ENCODE measurements around the gene OPHN1.
"Not testable (repeated sequence)": the region's sequence is repeated elsewhere in the genome, so short reads cannot be mapped to it uniquely, and the experiment has no call there.

The OPHN1 gene

DNA sequence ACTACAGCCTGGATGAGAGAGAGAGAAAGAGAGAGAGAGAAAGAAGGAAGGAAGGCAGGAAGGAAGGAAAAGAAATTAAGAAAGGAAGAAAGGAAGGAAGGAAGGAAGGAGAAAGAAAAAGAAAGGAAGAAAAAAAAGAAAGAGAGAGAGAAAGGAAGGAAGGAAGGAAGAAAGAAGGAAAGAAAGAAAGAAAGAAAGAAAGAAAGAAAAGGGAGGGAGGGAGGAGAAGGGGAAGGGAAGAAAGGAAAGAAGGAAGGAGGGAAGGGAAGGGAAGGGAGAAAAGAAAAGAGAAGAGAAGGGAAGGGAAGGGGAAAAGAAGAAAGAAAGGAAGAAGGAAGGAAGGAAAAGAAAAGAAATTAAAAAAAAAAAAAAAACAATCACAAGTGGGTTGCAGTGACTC, 146.3 kb downstream of the OPHN1 start:
- Mint-ChIP-seq H3K27ac (no peak overlapping the region), H3K9me3 (peaks cover 4% of the 10 kb centered on the region), H3K36me3 (no peaks in the 10 kb centered on the region), H3K27me3 (no peaks in the 10 kb centered on the region), H3K4me3 (no peak overlapping the region), H3K4me1 (no peaks in the 10 kb centered on the region)
- ATAC-seq (ENCODE audit: low read depth): no peak
- DNase-seq (ENCODE audit: low spot score in 2 of 2): no peak

DNA sequence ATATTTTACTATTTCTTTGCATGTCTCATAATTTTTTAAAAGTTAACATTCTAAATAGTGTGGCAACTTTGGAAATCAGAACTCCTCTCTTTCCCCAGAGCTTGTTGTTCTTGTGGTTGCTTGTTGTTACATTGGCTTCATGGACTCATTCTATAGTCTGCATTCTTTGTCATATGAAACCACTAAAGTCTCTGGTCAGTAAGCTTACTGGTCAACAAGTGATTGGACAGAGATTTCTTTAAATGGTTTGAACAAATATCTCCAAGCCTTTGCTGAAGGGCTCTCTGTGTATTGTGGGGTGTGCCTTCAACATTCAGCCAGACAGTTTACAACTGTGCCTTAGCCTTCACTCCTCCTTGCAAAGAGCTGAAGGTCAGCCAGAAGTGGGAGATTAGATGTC, 147.2 kb downstream of the OPHN1 start:
- Mint-ChIP-seq H3K9me3 (peaks cover 4% of the 10 kb centered on the region), H3K36me3 (no peaks in the 10 kb centered on the region), H3K27me3 (no peaks in the 10 kb centered on the region), H3K4me3 (no peak overlapping the region), H3K27ac (no peak overlapping the region), H3K4me1 (no peaks in the 10 kb centered on the region)
- DNase-seq (ENCODE audit: low spot score in 2 of 2) (no peak), ATAC-seq (ENCODE audit: low read depth) (no peak)

- Mint-ChIP-seq H3K27me3 (no peaks in the 10 kb centered on the region), H3K36me3 (no peaks in the 10 kb centered on the region), H3K27ac (no peak overlapping the region), H3K4me1 (no peaks in the 10 kb centered on the region), H3K4me3 (no peak overlapping the region), H3K9me3 (peaks cover 4% of the 10 kb centered on the region)
- DNase-seq (ENCODE audit: low spot score in 2 of 2): no peak
- ATAC-seq (ENCODE audit: low read depth): no peak
Measured at GRCh38 chrX:68284281-68284904, 148.9 kb downstream of the OPHN1 start.

- Mint-ChIP-seq H3K27ac (no peak overlapping the region), H3K4me3 (no peak overlapping the region), H3K4me1 (no peaks in the 10 kb centered on the region)
Measured at GRCh38 chrX:68273887-68274286, 159.4 kb downstream of the OPHN1 start.

GRCh38 chrX:68264793-68265192, 168.5 kb downstream of the OPHN1 start:
- not testable (repeated sequence) for H3K27me3 Mint-ChIP-seq; ATAC-seq (ENCODE audit: low read depth); H3K4me3 Mint-ChIP-seq; H3K9me3 Mint-ChIP-seq; H3K4me1 Mint-ChIP-seq; DNase-seq (ENCODE audit: low spot score in 2 of 2); H3K27ac Mint-ChIP-seq; H3K36me3 Mint-ChIP-seq

More at GRCh38 chrX:68273887-68274286, 159.4 kb downstream of the OPHN1 start:
- Mint-ChIP-seq H3K9me3 (no peaks in the 10 kb centered on the region), H3K27me3 (no peaks in the 10 kb centered on the region), H3K36me3 (no peaks in the 10 kb centered on the region)
- ATAC-seq (ENCODE audit: low read depth) (no peak), DNase-seq (ENCODE audit: low spot score in 2 of 2) (no peak)

- Mint-ChIP-seq H3K27ac (no peak overlapping the region), H3K36me3 (no peaks in the 10 kb centered on the region), H3K9me3 (no peaks in the 10 kb centered on the region), H3K4me1 (no peaks in the 10 kb centered on the region), H3K4me3 (no peak overlapping the region), H3K27me3 (no peaks in the 10 kb centered on the region)
- DNase-seq (ENCODE audit: low spot score in 2 of 2): no peak
- ATAC-seq (ENCODE audit: low read depth): no peak
Measured at GRCh38 chrX:68261060-68261672, 172.1 kb downstream of the OPHN1 start.

- Mint-ChIP-seq H3K27ac (no peak overlapping the region), H3K4me1 (no peaks in the 10 kb centered on the region), H3K9me3 (no peaks in the 10 kb centered on the region), H3K36me3 (no peaks in the 10 kb centered on the region), H3K27me3 (no peaks in the 10 kb centered on the region), H3K4me3 (no peak overlapping the region)
- no peak for ATAC-seq (ENCODE audit: low read depth)
- DNase-seq (ENCODE audit: low spot score in 2 of 2): no peak
Measured at GRCh38 chrX:68256990-68257389, 176.3 kb downstream of the OPHN1 start.

DNA sequence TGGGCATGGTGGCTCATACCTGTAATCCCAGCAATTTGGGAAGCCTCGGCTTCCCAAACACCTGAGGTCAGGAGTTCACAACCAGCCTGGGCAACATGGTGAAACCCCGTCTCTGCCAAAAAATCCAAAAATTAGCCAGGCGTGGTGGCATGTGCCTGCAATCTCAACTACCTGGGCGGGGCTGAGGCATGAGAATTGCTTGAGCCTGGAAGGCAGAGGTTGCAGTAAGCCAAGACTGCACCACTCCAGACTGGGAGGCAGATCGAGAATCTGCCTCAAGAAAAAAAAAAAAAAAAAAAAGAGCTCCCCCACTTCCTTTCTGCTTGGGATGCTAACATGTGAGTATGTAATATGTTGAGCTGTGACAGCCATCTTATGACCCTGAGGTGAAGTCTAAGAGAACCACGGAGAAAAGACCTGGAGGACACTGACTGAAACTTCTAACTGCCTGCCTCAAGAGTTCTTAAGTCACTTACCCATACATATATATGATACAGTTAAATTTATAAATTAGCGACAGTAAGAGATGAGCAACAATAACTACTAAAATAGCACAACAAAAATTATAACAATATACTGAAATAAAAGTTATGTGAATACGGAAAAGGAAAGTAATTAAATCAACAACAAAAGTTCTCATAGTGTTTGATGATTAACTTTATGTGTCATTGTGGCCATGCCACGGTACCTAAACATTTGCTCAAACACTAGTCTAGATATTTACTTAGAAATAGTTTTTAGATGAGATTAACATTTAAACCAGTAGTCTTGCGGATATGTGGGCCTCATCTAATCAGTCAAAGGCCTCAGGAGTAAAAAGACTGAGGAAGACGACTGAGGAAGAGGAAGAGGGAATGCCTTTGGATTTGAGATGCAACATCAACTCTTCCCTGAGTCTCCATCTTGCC, 178.3 kb downstream of the OPHN1 start:
- Mint-ChIP-seq H3K4me3 (no peak overlapping the region), H3K36me3 (no peaks in the 10 kb centered on the region), H3K4me1 (no peaks in the 10 kb centered on the region), H3K27me3 (no peaks in the 10 kb centered on the region), H3K27ac (no peak overlapping the region), H3K9me3 (peaks cover 1% of the 10 kb centered on the region)
- DNase-seq (ENCODE audit: low spot score in 2 of 2) (no peak), ATAC-seq (ENCODE audit: low read depth) (no peak)

- Mint-ChIP-seq H3K27me3 (no peaks in the 10 kb centered on the region), H3K4me3 (no peak overlapping the region), H3K27ac (no peak overlapping the region), H3K9me3 (peaks cover 1% of the 10 kb centered on the region), H3K36me3 (no peaks in the 10 kb centered on the region), H3K4me1 (no peaks in the 10 kb centered on the region)
- DNase-seq (ENCODE audit: low spot score in 2 of 2) (no peak), ATAC-seq (ENCODE audit: low read depth) (no peak)
Measured at GRCh38 chrX:68252664-68253063, 180.6 kb downstream of the OPHN1 start.

DNA sequence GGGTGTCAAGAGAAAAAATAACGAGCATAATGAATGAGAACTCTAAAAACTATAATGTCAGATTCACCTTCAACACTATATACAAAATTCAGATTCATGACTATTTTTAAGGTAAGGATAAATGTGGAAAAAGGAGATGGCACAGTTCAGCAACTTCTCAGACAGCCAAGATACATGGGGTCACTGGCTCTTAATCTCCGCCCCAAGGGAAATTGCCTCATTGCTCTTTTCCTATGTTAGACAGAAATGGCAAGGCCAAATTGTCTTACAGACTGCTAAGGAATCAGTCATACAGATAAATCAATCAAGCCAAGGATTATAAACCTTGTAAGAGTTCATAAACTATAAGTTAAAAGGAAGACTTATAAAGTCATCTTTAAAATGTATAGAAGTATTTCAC, 183.4 kb downstream of the OPHN1 start:
- H3K4me3 Mint-ChIP-seq: no peak overlapping the region
- ATAC-seq (ENCODE audit: low read depth): no peak
- H3K27me3 Mint-ChIP-seq: no peaks in the 10 kb centered on the region
- no peaks in the 10 kb centered on the region for H3K4me1 Mint-ChIP-seq
- no peaks in the 10 kb centered on the region for H3K36me3 Mint-ChIP-seq
- DNase-seq (ENCODE audit: low spot score in 2 of 2): no peak
- peaks cover 1% of the 10 kb centered on the region for H3K9me3 Mint-ChIP-seq
- H3K27ac Mint-ChIP-seq: no peak overlapping the region

GRCh38 chrX:68249401-68249831, 183.9 kb downstream of the OPHN1 start:
- no peaks in the 10 kb centered on the region for H3K36me3 Mint-ChIP-seq

DNA sequence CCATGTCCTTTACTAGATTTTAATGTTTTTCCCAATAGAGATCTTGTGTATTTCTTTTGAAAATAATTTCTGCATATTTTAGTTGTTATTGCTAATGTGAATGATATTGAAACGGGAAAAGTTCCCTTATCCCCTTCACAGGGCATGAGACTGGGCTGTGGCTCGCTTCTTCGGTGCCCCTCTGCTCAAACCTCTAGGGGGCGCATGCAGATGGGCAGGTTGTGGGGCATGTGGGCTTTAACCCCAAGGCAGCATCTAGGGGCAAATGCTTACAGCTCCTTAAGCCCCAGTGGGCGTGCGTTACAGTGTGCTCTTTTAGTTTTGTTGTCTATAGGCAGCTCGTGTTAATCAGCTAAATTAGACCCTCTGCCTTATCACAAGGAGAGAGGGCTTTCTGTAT, 194.7 kb downstream of the OPHN1 start:
- Mint-ChIP-seq H3K4me1 (no peaks in the 10 kb centered on the region), H3K4me3 (no peak overlapping the region), H3K36me3 (no peaks in the 10 kb centered on the region), H3K27ac (no peak overlapping the region), H3K27me3 (no peaks in the 10 kb centered on the region), H3K9me3 (peaks cover 2% of the 10 kb centered on the region)
- ATAC-seq (ENCODE audit: low read depth): no peak
- no peak for DNase-seq (ENCODE audit: low spot score in 2 of 2)

More at GRCh38 chrX:68249401-68249831, 183.9 kb downstream of the OPHN1 start:
- Mint-ChIP-seq H3K4me3 (no peak overlapping the region), H3K27me3 (no peaks in the 10 kb centered on the region), H3K27ac (no peak overlapping the region), H3K4me1 (no peaks in the 10 kb centered on the region), H3K9me3 (peaks cover 1% of the 10 kb centered on the region)
- ATAC-seq (ENCODE audit: low read depth) (no peak), DNase-seq (ENCODE audit: low spot score in 2 of 2) (no peak)

DNA sequence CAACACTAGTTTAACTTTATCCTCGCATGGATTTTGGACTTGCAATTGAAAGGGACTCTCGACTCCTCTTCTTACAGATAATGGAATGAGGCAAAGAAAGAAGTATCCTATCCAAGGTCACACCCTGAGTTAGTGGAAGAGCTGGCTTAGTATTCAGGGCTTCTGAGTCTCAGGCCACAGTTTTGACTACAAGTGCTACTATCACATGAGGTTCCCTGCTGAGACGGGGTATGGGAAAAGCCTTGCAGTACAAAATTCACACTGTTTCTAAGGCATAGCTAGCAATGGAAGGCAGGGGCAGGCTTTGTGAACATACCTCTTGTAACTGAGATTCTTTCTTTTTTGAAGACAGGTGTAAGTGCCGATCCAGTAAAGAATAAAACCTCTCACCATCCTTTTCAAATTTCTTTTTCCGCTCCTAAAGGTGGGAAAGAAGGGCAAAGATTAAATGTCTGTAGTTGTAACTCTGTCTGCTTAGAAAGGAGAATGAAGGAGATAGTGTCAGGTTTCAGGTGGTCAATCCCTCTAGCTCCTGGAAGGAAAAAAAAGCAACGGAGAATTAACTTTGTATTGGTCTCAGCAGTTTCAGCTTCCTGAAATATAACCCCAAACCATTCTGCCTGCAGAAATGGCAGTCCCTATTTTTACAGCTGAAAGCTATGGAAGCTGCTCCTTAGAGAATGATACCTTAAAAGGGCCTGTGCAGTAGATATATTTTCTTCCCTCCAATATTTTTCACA, 199.0 kb downstream of the OPHN1 start:
- no peak overlapping the region for H3K27ac Mint-ChIP-seq
- H3K9me3 Mint-ChIP-seq: no peaks in the 10 kb centered on the region
- no peak for ATAC-seq (ENCODE audit: low read depth)
- no peaks in the 10 kb centered on the region for H3K27me3 Mint-ChIP-seq
- H3K36me3 Mint-ChIP-seq: no peaks in the 10 kb centered on the region
- no peaks in the 10 kb centered on the region for H3K4me1 Mint-ChIP-seq
- DNase-seq (ENCODE audit: low spot score in 2 of 2): no peak
- H3K4me3 Mint-ChIP-seq: no peak overlapping the region

DNA sequence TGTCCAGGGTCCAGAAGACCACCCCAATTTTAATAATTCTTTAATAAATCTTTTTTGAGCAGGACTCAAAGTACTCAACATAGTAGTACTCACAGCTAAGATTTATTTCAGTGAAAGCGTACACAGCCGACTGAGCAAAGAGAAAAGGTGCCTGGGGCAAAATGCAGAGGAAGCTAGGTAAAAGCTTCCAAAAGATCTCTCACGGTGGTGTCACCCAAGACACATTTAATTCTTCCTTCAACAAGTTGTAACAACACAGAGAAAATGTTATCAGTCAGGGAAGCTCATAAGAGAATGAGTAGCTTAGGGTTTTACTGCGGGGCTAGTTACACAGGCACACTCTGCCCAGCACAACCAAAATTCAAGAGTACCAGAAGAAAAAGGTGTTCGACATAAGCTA, 201.1 kb downstream of the OPHN1 start:
- peaks cover 1% of the 10 kb centered on the region for H3K36me3 Mint-ChIP-seq
- H3K4me1 Mint-ChIP-seq: no peaks in the 10 kb centered on the region
- ATAC-seq (ENCODE audit: low read depth): no peak
- no peak overlapping the region for H3K4me3 Mint-ChIP-seq
- no peak overlapping the region for H3K27ac Mint-ChIP-seq
- no peak for DNase-seq (ENCODE audit: low spot score in 2 of 2)
- H3K27me3 Mint-ChIP-seq: no peaks in the 10 kb centered on the region
- peaks cover 1% of the 10 kb centered on the region for H3K9me3 Mint-ChIP-seq
